PC-3 (cell line): Measurements from ENCODE around the gene TRIM44.

Experiments
- CTCF ChIP-seq: fragments of 300-600 bp; sonication (generic); conservative IDR thresholded peaks from 2 replicates; pipeline ENCODE4 v1.5.1; 2017; ENCODE audit warnings: antibody characterized with exemption, low read depth, mild to moderate bottlenecking, low read length
- EZH2 ChIP-seq: fragments of 300-600 bp; sonication (generic); IDR thresholded peaks from one replicate; pipeline ENCODE4 v1.6.1; 2017; ENCODE audit warnings: antibody characterized with exemption, mild to moderate bottlenecking, low read length; ENCODE audit not compliant: unreplicated experiment

GRCh38 chr11:35676611-35676965, 14.0 kb downstream of the TRIM44 start:
- TF ChIP-seq EZH2 (no peak), CTCF (no peak)
